ENCODE results near the gene AVL9. TPM values are rescaled to one million over a fixed set of nuclear protein-coding genes. Genes with fewer than 3 reads are reported as not detected.
A peak's percentile ranks its signal among the peaks of the same experiment; 100 is the strongest.

Gene AVL9
- total and polyA plus RNA-seq, 2 of the 13 experiments (the other 11 are each of a cell fraction or from before 2014, with no cell fraction given): 29.9 to 48.0 TPM

- no peak for TF ChIP-seq MAZ (IDR thresholded peaks at IDR 0.05; ENCODE audit: borderline replicate concordance, low read depth, low read length)
- TF ChIP-seq MAZ (CRISPR knock-in tag; IDR thresholded peaks at IDR 0.05; ENCODE audit: low read depth): peak; percentile 47; the same call in 1 of the 2 replicates
- TF ChIP-seq ZBTB3 (CRISPR knock-in tag; IDR thresholded peaks at IDR 0.05; ENCODE audit: borderline replicate concordance, low read depth): no peak
- 0 out of 2 replicates have a peak, but pooled peaks have one; percentile 54 for TF ChIP-seq CREB3 (CRISPR knock-in tag; IDR thresholded peaks at IDR 0.05)
- peak; percentile 55 for TF ChIP-seq RARA (CRISPR knock-in tag; IDR thresholded peaks at IDR 0.05)
- TF ChIP-seq RCOR2 (CRISPR knock-in tag; IDR thresholded peaks at IDR 0.05): peak; percentile 65; the same call in 1 of the 2 replicates
- peak; percentile 60 for TF ChIP-seq JARID2 (CRISPR knock-in tag; IDR thresholded peaks at IDR 0.05; ENCODE audit: insufficient replicate concordance)
- peak; percentile 88 for TF ChIP-seq ZFP90 (CRISPR knock-in tag; IDR thresholded peaks at IDR 0.05; ENCODE audit: borderline replicate concordance)
- no peak for TF ChIP-seq U2AF1 (optimal IDR thresholded peaks at IDR 0.05; ENCODE audit: low read depth, low read length)
- peak; percentile 78; the same call in 1 of the 2 replicates for TF ChIP-seq ZNF768 (CRISPR knock-in tag; IDR thresholded peaks at IDR 0.05)
- peak; percentile 97 for TF ChIP-seq MYC (CRISPR knock-in tag; IDR thresholded peaks at IDR 0.05; ENCODE audit: borderline replicate concordance)
- TF ChIP-seq, protein P1, sequence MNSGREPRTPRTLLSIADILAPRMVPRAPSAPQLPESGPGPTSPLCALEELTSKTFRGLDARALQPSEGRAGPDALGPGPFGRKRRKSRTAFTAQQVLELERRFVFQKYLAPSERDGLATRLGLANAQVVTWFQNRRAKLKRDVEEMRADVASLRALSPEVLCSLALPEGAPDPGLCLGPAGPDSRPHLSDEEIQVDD (CRISPR knock-in tag; IDR thresholded peaks at IDR 0.05; ENCODE audit: borderline replicate concordance): peak; percentile 77; the same call in 1 of the 2 replicates
- TF ChIP-seq CEBPG (CRISPR knock-in tag; IDR thresholded peaks at IDR 0.05): peak; percentile 55
- peak; percentile 64 for TF ChIP-seq BCL6 (CRISPR knock-in tag; IDR thresholded peaks at IDR 0.05)
- peak; percentile 54 for TF ChIP-seq ZEB1 (IDR thresholded peaks at IDR 0.05; ENCODE audit: insufficient replicate concordance, low read depth)
- TF ChIP-seq ZNF446 (CRISPR knock-in tag; IDR thresholded peaks at IDR 0.05): peak; percentile 53; the same call in 1 of the 2 replicates
- peak; percentile 87 for TF ChIP-seq SPEN (CRISPR knock-in tag; IDR thresholded peaks at IDR 0.05; ENCODE audit: low read depth)
- TF ChIP-seq ZNF18 (CRISPR knock-in tag; IDR thresholded peaks at IDR 0.05; ENCODE audit: insufficient replicate concordance): peak; percentile 64
- TF ChIP-seq SALL2 (CRISPR knock-in tag; IDR thresholded peaks at IDR 0.05): peak; percentile 94
- TF ChIP-seq PITX1 (CRISPR knock-in tag; IDR thresholded peaks at IDR 0.05): peak; percentile 88
- TF ChIP-seq, protein P2, sequence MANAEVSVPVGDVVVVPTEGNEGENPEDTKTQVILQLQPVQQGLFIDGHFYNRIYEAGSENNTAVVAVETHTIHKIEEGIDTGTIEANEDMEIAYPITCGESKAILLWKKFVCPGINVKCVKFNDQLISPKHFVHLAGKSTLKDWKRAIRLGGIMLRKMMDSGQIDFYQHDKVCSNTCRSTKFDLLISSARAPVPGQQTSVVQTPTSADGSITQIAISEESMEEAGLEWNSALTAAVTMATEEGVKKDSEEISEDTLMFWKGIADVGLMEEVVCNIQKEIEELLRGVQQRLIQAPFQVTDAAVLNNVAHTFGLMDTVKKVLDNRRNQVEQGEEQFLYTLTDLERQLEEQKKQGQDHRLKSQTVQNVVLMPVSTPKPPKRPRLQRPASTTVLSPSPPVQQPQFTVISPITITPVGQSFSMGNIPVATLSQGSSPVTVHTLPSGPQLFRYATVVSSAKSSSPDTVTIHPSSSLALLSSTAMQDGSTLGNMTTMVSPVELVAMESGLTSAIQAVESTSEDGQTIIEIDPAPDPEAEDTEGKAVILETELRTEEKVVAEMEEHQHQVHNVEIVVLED (CRISPR knock-in tag; IDR thresholded peaks at IDR 0.05; ENCODE audit: borderline replicate concordance): peak; percentile 91
- no peak; the same call in 1 of the 2 replicates for TF ChIP-seq THYN1 (CRISPR knock-in tag; IDR thresholded peaks at IDR 0.05; ENCODE audit: borderline replicate concordance, low read depth)
Measured at GRCh38 chr7:32490127-32490796, 5.0 kb upstream of the AVL9 start, which contains the start of gene LSM5 (continued).

Data from HepG2 (cell line).